IMR-90 (cell line): ENCODE data around the gene CLIC3. TPM values are rescaled to one million over a fixed set of nuclear protein-coding genes. Genes with fewer than 3 reads are reported as not detected.
A peak's percentile ranks its signal among the peaks of the same experiment; 100 is the strongest.

ENCODE experiments used
- ATAC-seq: fragments of 200-7000 bp; cut with Tn5 transposase; 2 replicates; pipeline ENCODE4 v1.9.1; 2020; ENCODE audit warnings: low read depth, mild to moderate bottlenecking, moderate library complexity
- BruUV-seq: library from RNA; stranded (reverse); fragments of 400-500 nt; replicated peaks from 2 replicates; lab custom pipeline; 2021; lab: Mats Ljungman, UMichigan
- CTCF ChIA-PET: fragments of 300-600 bp; formaldehyde crosslinking; extraction: SDS; loops from one replicate; lab custom pipeline; 2021; ENCODE audit warnings: antibody characterized with exemption; lab: Yijun Ruan, JAX
- POLR2A ChIA-PET: fragments of 300-600 bp; sonication (Branson Sonifier 250); formaldehyde crosslinking; loops from one replicate; lab custom pipeline; 2022; ENCODE audit warnings: antibody characterized with exemption; ENCODE audit not compliant: unreplicated experiment; lab: Charles Lee
- DNase-seq: peaks from one replicate; pipeline ENCODE4 v3.0.0; 2013
- H2AFZ ChIP-seq: replicated peaks from 2 replicates; pipeline ENCODE3; 2013; ENCODE audit warnings: low read length, mild to moderate bottlenecking; ENCODE audit not compliant: poor library complexity
- H2AK5ac ChIP-seq: 2 replicates; pipeline ENCODE4 v1.6.1; 2013; ENCODE audit warnings: low read depth, low read length, inconsistent platforms
- H2AK9ac ChIP-seq: replicated peaks from 2 replicates; pipeline ENCODE3; 2013; ENCODE audit warnings: mild to moderate bottlenecking, low read depth, low read length, moderate library complexity; ENCODE audit not compliant: poor library complexity
- H2BK120ac ChIP-seq: 2 replicates; pipeline ENCODE4 v1.6.1; 2013; ENCODE audit warnings: low read depth, low read length, inconsistent platforms
- H2BK15ac ChIP-seq: 3 replicates; pipeline ENCODE4 v1.6.1; 2013; ENCODE audit warnings: low read depth, low read length, inconsistent platforms
- H2BK20ac ChIP-seq: 2 replicates; pipeline ENCODE4 v1.6.1; 2013; ENCODE audit warnings: low read depth, mild to moderate bottlenecking, inconsistent platforms, low read length, moderate library complexity
- H2BK5ac ChIP-seq: 2 replicates; pipeline ENCODE4 v1.6.1; 2013; ENCODE audit warnings: mild to moderate bottlenecking, low read depth, low read length, inconsistent platforms; ENCODE audit not compliant: poor library complexity, severe bottlenecking
- H3K14ac ChIP-seq: replicated peaks from 2 replicates; pipeline ENCODE4 v1.6.1; 2013; ENCODE audit warnings: low read depth, low read length, inconsistent platforms
- H3K18ac ChIP-seq: 2 replicates; pipeline ENCODE4 v1.6.1; 2013; ENCODE audit warnings: low read depth, low read length, control low read depth
- H3K23ac ChIP-seq: 2 replicates; pipeline ENCODE4 v1.6.1; 2013; ENCODE audit warnings: low read depth, low read length, inconsistent platforms
- H3K27ac ChIP-seq: 2 replicates; pipeline ENCODE4 v1.5.1; 2013; ENCODE audit warnings: mild to moderate bottlenecking, control low read depth, low read length; ENCODE audit not compliant: insufficient read depth
- H3K27me3 ChIP-seq: 2 replicates; pipeline ENCODE4 v1.6.1; 2013; ENCODE audit warnings: low read length; ENCODE audit not compliant: control insufficient read depth, insufficient read depth
- H3K36me3 ChIP-seq: 2 replicates; pipeline ENCODE4 v1.6.1; 2013; ENCODE audit warnings: low read length, mixed read lengths; ENCODE audit not compliant: control insufficient read depth, insufficient read depth
- H3K4ac ChIP-seq: 2 replicates; pipeline ENCODE4 v1.6.1; 2013; ENCODE audit warnings: low read depth, low read length, inconsistent platforms
- H3K4me1 ChIP-seq: 2 replicates; pipeline ENCODE4 v1.6.1; 2013; ENCODE audit warnings: low read length, mixed read lengths; ENCODE audit not compliant: control insufficient read depth, insufficient read depth
- H3K4me2 ChIP-seq: 2 replicates; pipeline ENCODE4 v1.6.1; 2013; ENCODE audit warnings: low read depth, mild to moderate bottlenecking, control low read depth, low read length, moderate library complexity
- H3K4me3 ChIP-seq: 2 replicates; pipeline ENCODE4 v1.5.1; 2013; ENCODE audit warnings: low read depth, mild to moderate bottlenecking, control low read depth, low read length, moderate library complexity; ENCODE audit not compliant: insufficient read depth
- H3K56ac ChIP-seq: 2 replicates; pipeline ENCODE4 v1.6.1; 2013; ENCODE audit warnings: low read length, inconsistent platforms; ENCODE audit not compliant: insufficient read depth; ENCODE audit errors: extremely low read depth
- H3K79me1 ChIP-seq, 2 experiments: 2 replicates each; pipeline ENCODE4 v1.6.1; 2013; ENCODE audit warnings: low read length in 2 of 2, inconsistent platforms in 1 of 2, low read depth in 1 of 2
- H3K9ac ChIP-seq: 2 replicates; pipeline ENCODE4 v1.6.1; 2013; ENCODE audit warnings: low read depth, low read length, control low read depth
- H3K9me1 ChIP-seq: 2 replicates; pipeline ENCODE4 v1.6.1; 2013; ENCODE audit warnings: low read length, inconsistent platforms; ENCODE audit not compliant: insufficient read depth
- H3K9me3 ChIP-seq: 2 replicates; pipeline ENCODE4 v1.6.1; 2013; ENCODE audit warnings: low read length; ENCODE audit not compliant: control insufficient read depth, insufficient read depth
- H4K20me1 ChIP-seq: 2 replicates; pipeline ENCODE4 v1.6.1; 2013; ENCODE audit warnings: low read length, inconsistent platforms; ENCODE audit not compliant: insufficient read depth
- H4K5ac ChIP-seq: 2 replicates; pipeline ENCODE4 v1.6.1; 2013; ENCODE audit warnings: mild to moderate bottlenecking, low read depth, low read length, control low read depth
- H4K8ac ChIP-seq, 2 experiments: 2 replicates each; pipeline ENCODE4 v1.6.1; 2013; ENCODE audit warnings: low read depth in 2 of 2, low read length in 2 of 2, control low read depth in 1 of 2, inconsistent platforms in 1 of 2
- H4K91ac ChIP-seq: 2 replicates; pipeline ENCODE4 v1.6.1; 2013; ENCODE audit warnings: low read depth, low read length, inconsistent platforms; ENCODE audit not compliant: insufficient read depth
- BHLHE40 ChIP-seq: fragments of 150-350 bp; IDR thresholded peaks from 2 replicates; pipeline ENCODE4 v1.6.1; 2016; ENCODE audit warnings: mild to moderate bottlenecking, low read depth, low read length
- CEBPB ChIP-seq: IDR thresholded peaks from 2 replicates; pipeline ENCODE4 v1.6.1; 2012; ENCODE audit warnings: low read depth, low read length, improper control_type of control experiment
- CHD1 ChIP-seq: IDR thresholded peaks from 2 replicates; pipeline ENCODE4 v1.6.1; 2012; ENCODE audit warnings: low read depth, low read length, improper control_type of control experiment
- ELK1 ChIP-seq: fragments of 150-350 bp; IDR thresholded peaks from 2 replicates; pipeline ENCODE4 v1.6.1; 2016; ENCODE audit warnings: low read depth, mild to moderate bottlenecking, low read length, moderate library complexity, borderline replicate concordance
- FOS ChIP-seq: fragments of 150-350 bp; IDR thresholded peaks from 2 replicates; pipeline ENCODE4 v1.6.1; 2016; ENCODE audit warnings: low read depth, low read length
- MAFK ChIP-seq: IDR thresholded peaks from 2 replicates; pipeline ENCODE4 v1.6.1; 2012; ENCODE audit warnings: low read depth, low read length, improper control_type of control experiment
- NFE2L2 ChIP-seq: fragments of 150-350 bp; IDR thresholded peaks from 2 replicates; pipeline ENCODE4 v1.6.1; 2016; ENCODE audit warnings: low read depth, mild to moderate bottlenecking, low read length
- POLR2A ChIP-seq: IDR thresholded peaks from 2 replicates; pipeline ENCODE4 v1.6.1; 2012; ENCODE audit warnings: mild to moderate bottlenecking, low read depth, low read length
- RAD21 ChIP-seq: IDR thresholded peaks from 2 replicates; pipeline ENCODE4 v1.6.1; 2012; ENCODE audit warnings: low read length, improper control_type of control experiment
- RCOR1 ChIP-seq: IDR thresholded peaks from 2 replicates; pipeline ENCODE4 v1.6.1; 2012; ENCODE audit warnings: mild to moderate bottlenecking, low read length, improper control_type of control experiment; ENCODE audit not compliant: insufficient replicate concordance
- RFX5 ChIP-seq: IDR thresholded peaks from 2 replicates; pipeline ENCODE4 v1.8.0; 2012; ENCODE audit warnings: low read depth, mild to moderate bottlenecking, low read length, moderate library complexity
- WGBS, 2 experiments: methylation state at CpG; one replicate each; pipeline versions ENCODE4 v1.1.5 to v1.1.7; 2013; ENCODE audit warnings: missing lambda C conversion rate in 2 of 2; ENCODE audit not compliant: insufficient read length in 1 of 2; ENCODE audit errors: extremely low coverage in 2 of 2; 5-methylcytosine and 5-hydroxymethylcytosine counted together
- dilution Hi-C: fragments of 300-500 bp; cut with HindIII; formaldehyde crosslinking; loops from one replicate; pipeline ENCODE4 v1.14.3; 2018; ENCODE audit warnings: low sequenced_read_pairs; ENCODE audit not compliant: unreplicated experiment
- in situ Hi-C: fragments of 300-500 bp; cut with MboI; formaldehyde crosslinking; loops from 3 replicates; pipeline ENCODE4 v1.14.3; 2019; ENCODE audit warnings: low sequenced_read_pairs, inconsistent platforms, mixed read lengths
- intact Hi-C: fragments of 100-400 bp; cut with micrococcal nuclease; formaldehyde crosslinking; loops from 2 replicates; pipeline ENCODE4 v1.10.0; 2022
- polyA plus RNA-seq, 3 experiments: library from polyadenylated mRNA; depleted of rRNA; stranded (reverse); fragments of >200 nt; gene quantifications; 2 replicates each; pipeline ENCODE4 v1.2.3, GENCODE V29; 2012; ENCODE audit warnings: low replicate concordance in 1 of 3
- total RNA-seq: library from RNA; depleted of rRNA; stranded (reverse); fragments of >200 nt; gene quantifications from 2 replicates; pipeline ENCODE4 v1.2.3, GENCODE V29; 2012
- TF ChIP-seq, protein P1 (sequence below): conservative IDR thresholded peaks from 2 replicates; pipeline ENCODE4 v1.5.1; 2012; ENCODE audit warnings: mild to moderate bottlenecking, low read depth, low read length, improper control_type of control experiment
- TF ChIP-seq, protein P2 (sequence below): fragments of 150-350 bp; IDR thresholded peaks from 2 replicates; pipeline ENCODE4 v1.6.1; 2017; ENCODE audit warnings: mild to moderate bottlenecking, antibody characterized with exemption, low read length, low read depth

CLIC3 gene
- total and polyA plus RNA-seq, 2 of the 4 experiments (the other 2 are of a cell fraction), result 0.18 to 1.7 TPM

DNA sequence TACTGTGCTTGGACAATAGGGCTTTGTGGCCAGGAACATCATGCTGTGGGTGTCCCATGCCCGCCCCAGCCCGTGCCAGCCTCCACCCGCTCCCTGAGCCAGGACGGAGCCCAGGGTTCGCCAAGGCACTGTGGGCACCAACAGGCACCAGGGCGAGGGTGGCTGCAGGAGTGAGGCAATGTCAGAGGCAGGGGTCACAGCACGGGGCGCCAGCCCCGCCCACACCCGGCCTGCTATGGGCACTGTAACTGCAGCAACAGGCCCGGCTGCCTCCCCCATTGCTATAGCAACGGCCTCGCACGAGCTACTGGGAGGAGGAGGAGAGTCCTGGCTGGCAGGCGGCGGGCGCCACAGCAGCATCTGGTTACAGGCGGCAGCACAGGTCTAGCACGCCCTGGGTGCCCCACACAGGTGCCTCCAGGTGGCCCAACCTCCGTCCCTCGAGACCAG lies 29.2 kb upstream of the CLIC3 start:
- no peak for ATAC-seq
- Histone ChIP-seq H2AK5ac (no peak overlapping the region), H4K20me1 (no peaks in the 10 kb centered on the region; the same call in 1 of the 2 replicates), H3K4me1 (peaks cover 5% of the 10 kb centered on the region), H3K23ac (no peak overlapping the region), H2AFZ (peak overlapping the region; percentile 7), H3K4ac (no peak overlapping the region), H4K8ac (no peak overlapping the region), H2BK120ac (no peak overlapping the region), H3K56ac (no peak overlapping the region), H2AK9ac (no peak overlapping the region), H3K14ac (no peak overlapping the region), H3K18ac (no peak overlapping the region), H2BK20ac (no peak overlapping the region), H3K79me1 (peaks cover 0 to 7% of the 10 kb centered on the region in 2 experiments; a peak in 2 of 4 replicates), H2BK5ac (no peak overlapping the region), H2BK15ac (no peak overlapping the region), H3K27me3 (no peaks in the 10 kb centered on the region), H4K5ac (no peak overlapping the region), H3K36me3 (no peaks in the 10 kb centered on the region), H3K4me3 (no peak overlapping the region), H3K4me2 (no peak overlapping the region), H4K91ac (no peak overlapping the region), H3K9me3 (no peaks in the 10 kb centered on the region), H3K27ac (no peak overlapping the region), H3K9ac (no peak overlapping the region), H3K9me1 (peaks cover 4% of the 10 kb centered on the region; the same call in 1 of the 2 replicates)
- WGBS, 2 experiments, result 80% methylated on average over 10 of the region's 21 CpGs; no CpG with 5 or more reads in 1 of the 2 experiments
- TF ChIP-seq BHLHE40 (no peak), RFX5 (no peak), CEBPB (no peak), NFE2L2 (no peak), ELK1 (no peak), RCOR1 (no peak), FOS (no peak), RAD21 (no peak), CHD1 (no peak), MAFK (no peak), POLR2A (no peak)
- TF ChIP-seq, protein P1, sequence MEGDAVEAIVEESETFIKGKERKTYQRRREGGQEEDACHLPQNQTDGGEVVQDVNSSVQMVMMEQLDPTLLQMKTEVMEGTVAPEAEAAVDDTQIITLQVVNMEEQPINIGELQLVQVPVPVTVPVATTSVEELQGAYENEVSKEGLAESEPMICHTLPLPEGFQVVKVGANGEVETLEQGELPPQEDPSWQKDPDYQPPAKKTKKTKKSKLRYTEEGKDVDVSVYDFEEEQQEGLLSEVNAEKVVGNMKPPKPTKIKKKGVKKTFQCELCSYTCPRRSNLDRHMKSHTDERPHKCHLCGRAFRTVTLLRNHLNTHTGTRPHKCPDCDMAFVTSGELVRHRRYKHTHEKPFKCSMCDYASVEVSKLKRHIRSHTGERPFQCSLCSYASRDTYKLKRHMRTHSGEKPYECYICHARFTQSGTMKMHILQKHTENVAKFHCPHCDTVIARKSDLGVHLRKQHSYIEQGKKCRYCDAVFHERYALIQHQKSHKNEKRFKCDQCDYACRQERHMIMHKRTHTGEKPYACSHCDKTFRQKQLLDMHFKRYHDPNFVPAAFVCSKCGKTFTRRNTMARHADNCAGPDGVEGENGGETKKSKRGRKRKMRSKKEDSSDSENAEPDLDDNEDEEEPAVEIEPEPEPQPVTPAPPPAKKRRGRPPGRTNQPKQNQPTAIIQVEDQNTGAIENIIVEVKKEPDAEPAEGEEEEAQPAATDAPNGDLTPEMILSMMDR, result no peak
- TF ChIP-seq, protein P2, sequence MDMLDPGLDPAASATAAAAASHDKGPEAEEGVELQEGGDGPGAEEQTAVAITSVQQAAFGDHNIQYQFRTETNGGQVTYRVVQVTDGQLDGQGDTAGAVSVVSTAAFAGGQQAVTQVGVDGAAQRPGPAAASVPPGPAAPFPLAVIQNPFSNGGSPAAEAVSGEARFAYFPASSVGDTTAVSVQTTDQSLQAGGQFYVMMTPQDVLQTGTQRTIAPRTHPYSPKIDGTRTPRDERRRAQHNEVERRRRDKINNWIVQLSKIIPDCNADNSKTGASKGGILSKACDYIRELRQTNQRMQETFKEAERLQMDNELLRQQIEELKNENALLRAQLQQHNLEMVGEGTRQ, result no peak
- intact Hi-C loops, result no loop called here
- BruUV-seq, result no TSS peak
- DNase-seq, result no peak
- dilution Hi-C loops, result no loop called here
- ChIA-PET CTCF (no interaction called here), POLR2A (no interaction called here)
- in situ Hi-C loops, result no loop called here
